SK-N-MC (cell line): ENCODE data around the gene NKAIN2.

Experiments used
- DNase-seq: peaks from one replicate; pipeline ENCODE4 v3.0.0-alpha.2; 2011; ENCODE audit warnings: low read depth, low spot score
- H3K27ac ChIP-seq: fragments of 200-600 bp; sonication (generic); 2 replicates; pipeline ENCODE4 v1.5.1; 2016; ENCODE audit warnings: mixed run types
- H3K36me3 ChIP-seq: fragments of 200-600 bp; sonication (generic); 2 replicates; pipeline ENCODE4 v1.6.1; 2017; ENCODE audit warnings: antibody characterized with exemption, low read length, mixed read lengths; ENCODE audit not compliant: insufficient read depth
- H3K4me3 ChIP-seq: fragments of 200-600 bp; sonication (generic); 2 replicates; pipeline ENCODE4 v1.5.1; 2016
- H3K9ac ChIP-seq: fragments of 200-600 bp; sonication (generic); 2 replicates; pipeline ENCODE4 v1.8.0; 2017; ENCODE audit warnings: mixed run types, mixed read lengths; ENCODE audit not compliant: insufficient read length
- H3K9me3 ChIP-seq: fragments of 200-600 bp; sonication (generic); 2 replicates; pipeline ENCODE4 v1.6.1; 2017; ENCODE audit warnings: low read depth, mild to moderate bottlenecking, antibody characterized with exemption, low read length, moderate library complexity, mixed read lengths
- EZH2 ChIP-seq: fragments of 200-600 bp; sonication (generic); IDR thresholded peaks from one replicate; pipeline ENCODE4 v1.6.1; 2017; ENCODE audit warnings: antibody characterized with exemption
- FOXP2 ChIP-seq: optimal IDR thresholded peaks from 2 replicates; pipeline ENCODE3; 2011; ENCODE audit warnings: mild to moderate bottlenecking, moderate library complexity; ENCODE audit not compliant: insufficient read depth; ENCODE audit errors: extremely low read length, control extremely low read depth
- POLR2AphosphoS5 ChIP-seq: IDR thresholded peaks from 2 replicates; pipeline ENCODE4 v1.6.1; 2012; ENCODE audit warnings: mild to moderate bottlenecking, low read depth, low read length, borderline replicate concordance

NKAIN2 gene

DNA sequence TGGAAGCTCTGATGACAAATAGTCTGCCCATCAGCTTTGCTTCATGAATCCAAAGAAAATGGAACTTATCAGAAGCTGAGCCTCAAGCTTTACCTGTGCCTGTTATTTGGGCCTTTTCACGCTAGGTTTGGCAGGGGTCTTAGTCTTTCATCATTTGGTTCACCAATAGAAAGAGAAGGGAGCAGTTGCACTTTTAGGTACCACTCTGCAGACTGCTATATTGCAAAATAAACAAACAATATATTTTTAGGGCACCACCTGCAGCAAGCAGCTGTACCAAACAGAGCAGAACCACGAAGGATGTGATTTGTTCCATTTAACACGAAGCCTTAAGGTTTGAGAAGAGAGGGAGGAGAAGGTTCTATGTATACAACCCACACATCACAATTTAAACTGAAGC lies 867.1 kb downstream of the NKAIN2 start:
- Histone ChIP-seq H3K27ac (no peak overlapping the region), H3K9ac (no peak overlapping the region), H3K36me3 (no peaks in the 10 kb centered on the region), H3K4me3 (no peak overlapping the region), H3K9me3 (no peaks in the 10 kb centered on the region; the same call in 1 of the 2 replicates)
- DNase-seq: no peak
- no peak for TF ChIP-seq EZH2

DNA sequence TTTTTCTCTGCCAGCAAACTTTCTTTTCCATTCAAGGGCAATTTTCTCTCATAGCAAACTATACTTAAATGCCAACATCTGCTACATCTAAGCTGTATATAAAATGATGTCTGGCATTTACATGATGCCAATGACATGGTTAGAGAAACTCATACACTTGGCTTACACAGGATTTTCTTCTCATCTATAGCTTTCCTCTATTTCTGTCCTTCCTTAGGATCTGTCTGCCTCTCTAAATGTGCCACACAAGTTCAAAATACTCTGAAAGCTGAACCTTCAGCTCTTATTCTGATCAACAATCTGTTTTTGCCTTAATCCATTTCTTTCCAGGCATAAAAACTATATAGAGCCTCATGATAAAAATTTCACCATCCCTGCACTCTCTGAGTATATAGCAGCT lies 867.7 kb downstream of the NKAIN2 start:
- Histone ChIP-seq H3K9ac (no peak overlapping the region), H3K36me3 (no peaks in the 10 kb centered on the region), H3K4me3 (no peak overlapping the region), H3K27ac (no peak overlapping the region), H3K9me3 (peaks cover 1% of the 10 kb centered on the region; the same call in 1 of the 2 replicates)
- TF ChIP-seq FOXP2 (no peak), EZH2 (no peak), POLR2AphosphoS5 (no peak)
- DNase-seq: no peak

DNA sequence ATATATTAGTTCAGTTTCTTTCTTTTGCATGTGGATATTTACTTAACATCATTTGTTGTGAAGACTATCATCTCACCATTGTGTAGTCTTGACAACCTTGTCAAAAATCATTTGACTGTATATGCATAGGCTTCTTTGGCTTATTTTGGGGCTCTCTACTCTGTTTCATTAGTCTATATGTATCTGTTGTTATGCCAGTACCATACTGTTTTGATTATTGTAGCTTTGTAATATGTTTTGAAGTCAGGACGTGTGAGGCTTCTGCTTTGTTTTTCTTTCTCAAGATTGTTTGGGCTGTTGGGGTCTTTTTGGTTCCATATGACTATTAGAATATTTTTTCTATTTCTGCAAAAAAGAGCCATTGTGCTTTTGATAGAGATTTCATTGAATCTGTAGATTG lies 870.4 kb downstream of the NKAIN2 start:
- Histone ChIP-seq H3K27ac (no peak overlapping the region), H3K4me3 (no peak overlapping the region), H3K9ac (no peak overlapping the region), H3K36me3 (no peaks in the 10 kb centered on the region), H3K9me3 (peaks cover 11% of the 10 kb centered on the region; the same call in 1 of the 2 replicates)
- TF ChIP-seq FOXP2 (no peak), EZH2 (no peak), POLR2AphosphoS5 (no peak)
- no peak for DNase-seq

- Histone ChIP-seq H3K9ac (no peak overlapping the region), H3K9me3 (peaks cover 13% of the 10 kb centered on the region; the same call in 1 of the 2 replicates), H3K36me3 (no peaks in the 10 kb centered on the region), H3K27ac (0 out of 2 replicates have a peak overlapping the region, but pooled peaks have one; percentile 38), H3K4me3 (no peak overlapping the region)
- DNase-seq: no peak
- no peak for TF ChIP-seq FOXP2
- TF ChIP-seq EZH2: no peak
Measured at GRCh38 chr6:124676033-124676432, 872.4 kb downstream of the NKAIN2 start.

GRCh38 chr6:124677874-124678273 lies 874.2 kb downstream of the NKAIN2 start:
- Histone ChIP-seq H3K4me3 (no peak overlapping the region), H3K36me3 (no peaks in the 10 kb centered on the region), H3K27ac (no peak overlapping the region), H3K9me3 (peaks cover 13% of the 10 kb centered on the region; the same call in 1 of the 2 replicates), H3K9ac (no peak overlapping the region)
- DNase-seq: no peak
- TF ChIP-seq POLR2AphosphoS5 (no peak), FOXP2 (no peak)

DNA sequence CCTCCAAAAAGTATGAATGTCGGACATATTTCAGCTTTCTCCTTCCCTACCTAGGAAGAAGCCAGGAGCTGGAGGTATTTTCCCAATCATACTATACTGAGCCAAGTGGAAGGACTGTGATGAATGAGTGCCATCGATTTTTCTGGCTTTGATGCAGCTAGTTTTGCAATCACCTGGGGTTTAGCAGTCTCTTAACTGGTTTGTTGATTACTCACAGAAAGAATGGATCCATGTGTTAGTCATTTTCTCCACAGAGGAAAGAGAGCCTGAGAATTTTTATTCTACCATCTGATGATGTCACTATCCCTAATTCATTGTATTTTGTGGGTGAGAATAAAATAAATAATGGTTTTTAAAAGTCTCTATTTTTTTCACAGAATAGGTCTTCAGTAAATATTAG lies 875.7 kb downstream of the NKAIN2 start:
- H3K4me3 ChIP-seq: no peak overlapping the region
- no peak overlapping the region for H3K9ac ChIP-seq
- H3K9me3 ChIP-seq: peaks cover 13% of the 10 kb centered on the region; the same call in 1 of the 2 replicates
- H3K36me3 ChIP-seq: no peaks in the 10 kb centered on the region
- H3K27ac ChIP-seq: no peak overlapping the region
- TF ChIP-seq POLR2AphosphoS5 (no peak), FOXP2 (no peak), EZH2 (no peak)
- DNase-seq: no peak

GRCh38 chr6:124682751-124683150 lies 879.1 kb downstream of the NKAIN2 start:
- Histone ChIP-seq H3K36me3 (no peaks in the 10 kb centered on the region), H3K4me3 (no peak overlapping the region), H3K9me3 (peaks cover 6% of the 10 kb centered on the region; the same call in 1 of the 2 replicates), H3K27ac (no peak overlapping the region), H3K9ac (no peak overlapping the region)
- DNase-seq: no peak
- TF ChIP-seq EZH2 (no peak), FOXP2 (no peak), POLR2AphosphoS5 (no peak)

DNA sequence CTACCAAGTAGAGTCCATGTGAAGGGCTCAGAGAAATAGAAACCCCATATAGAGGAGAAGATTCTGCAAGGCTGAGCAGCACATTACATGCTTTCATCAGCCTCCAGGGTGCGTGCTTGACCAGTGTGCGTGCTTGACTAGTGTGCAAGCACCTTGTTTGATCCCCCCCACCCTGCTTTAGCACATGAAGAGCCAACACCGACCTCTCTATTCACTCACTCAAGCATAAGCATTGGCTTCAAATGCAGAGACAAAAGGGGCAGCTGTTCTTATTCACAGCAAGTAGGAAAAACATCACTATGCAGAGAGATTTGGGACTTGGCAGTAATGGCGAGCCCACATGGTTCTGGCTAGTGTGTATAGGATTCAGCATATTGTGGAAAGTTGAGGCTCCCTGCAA lies 879.8 kb downstream of the NKAIN2 start:
- no peak for DNase-seq
- peaks cover 2% of the 10 kb centered on the region; the same call in 1 of the 2 replicates for H3K9me3 ChIP-seq
- no peak overlapping the region for H3K9ac ChIP-seq
- no peak overlapping the region for H3K27ac ChIP-seq
- no peaks in the 10 kb centered on the region for H3K36me3 ChIP-seq
- H3K4me3 ChIP-seq: no peak overlapping the region
- TF ChIP-seq FOXP2 (no peak), EZH2 (no peak), POLR2AphosphoS5 (no peak)

GRCh38 chr6:124684621-124685020 lies 881.0 kb downstream of the NKAIN2 start:
- Histone ChIP-seq H3K4me3 (no peak overlapping the region), H3K36me3 (no peaks in the 10 kb centered on the region), H3K27ac (no peak overlapping the region), H3K9me3 (peaks cover 2% of the 10 kb centered on the region; the same call in 1 of the 2 replicates), H3K9ac (no peak overlapping the region)
- DNase-seq: no peak
- TF ChIP-seq EZH2: no peak
- no peak for TF ChIP-seq POLR2AphosphoS5
- no peak for TF ChIP-seq FOXP2
